HG02763 (cell line): ENCODE measurements around the gene RBM20.

Experiments
- ATAC-seq: cut with Tn5 transposase; IDR thresholded peaks from one replicate; pipeline ENCODE4 v1.9.1; 2021; ENCODE audit warnings: mild to moderate bottlenecking, moderate library complexity; ENCODE audit not compliant: unreplicated experiment

The RBM20 gene

DNA sequence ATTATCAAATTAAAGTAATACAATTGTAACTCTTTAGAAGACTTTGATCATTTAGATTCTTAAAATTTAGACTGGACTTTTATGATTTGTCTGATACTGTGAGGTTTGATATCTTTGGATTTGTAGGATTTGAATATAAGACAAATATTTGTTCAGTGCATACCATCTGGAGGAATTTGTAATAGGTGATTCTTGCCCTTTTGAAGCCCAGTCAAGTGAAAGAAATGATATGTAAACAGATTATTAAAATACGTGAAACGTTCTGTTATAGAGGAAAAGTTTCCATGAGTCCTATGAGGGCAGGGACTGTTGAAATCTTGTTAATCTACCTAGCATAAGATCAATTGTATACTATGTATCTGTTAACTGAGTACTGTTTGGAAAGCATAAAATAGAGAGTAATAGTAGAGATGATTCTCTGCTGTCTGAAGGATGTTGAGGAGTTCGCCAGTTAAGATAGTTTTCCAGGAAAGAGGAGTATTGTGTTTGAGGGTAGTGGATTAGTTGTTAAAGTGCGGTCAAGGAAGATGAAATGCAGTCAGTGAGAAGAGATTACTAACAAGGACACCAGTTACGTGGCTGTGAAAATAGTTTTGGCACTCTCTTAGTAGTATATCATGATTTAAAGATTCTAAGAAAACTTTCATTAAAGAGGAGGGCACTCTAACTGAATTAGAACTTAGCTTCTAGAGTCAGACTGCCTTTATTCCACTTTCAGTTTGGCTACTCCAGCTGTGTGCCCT is 242.0 kb downstream of the RBM20 start:
- no peak for ATAC-seq

- ATAC-seq, result no peak
These were observed 243.4 kb downstream of the RBM20 start for GRCh38 chr10:110887560-110887959.
